ENCODE measurements around the gene TRIM8.

The TRIM8 gene

GRCh38 chr10:102654969-102655368 is 10.7 kb downstream of the TRIM8 start:
- DNase-seq (ENCODE audit: low read depth) = no peak
- no peak for TF ChIP-seq POLR2A (IDR thresholded peaks at IDR 0.05; ENCODE audit: extremely low read depth, insufficient read length)
- no peak for TF ChIP-seq MAX (IDR thresholded peaks at IDR 0.05; ENCODE audit: low read depth, low read length)
- TF ChIP-seq CTCF (IDR thresholded peaks at IDR 0.05; ENCODE audit: low read depth, low read length) = no peak
- TF ChIP-seq MYC (IDR thresholded peaks at IDR 0.05; ENCODE audit: low read depth, low read length) = no peak
- no peak overlapping the region for H3K4me3 ChIP-seq (ENCODE audit: low read depth, low read length)

GRCh38 chr10:102656026-102656425 is 11.7 kb downstream of the TRIM8 start:
- TF ChIP-seq MYC (IDR thresholded peaks at IDR 0.05; ENCODE audit: low read depth, low read length) (no peak), CTCF (IDR thresholded peaks at IDR 0.05; ENCODE audit: low read depth, low read length) (no peak), MAX (IDR thresholded peaks at IDR 0.05; ENCODE audit: low read depth, low read length) (no peak), POLR2A (IDR thresholded peaks at IDR 0.05; ENCODE audit: extremely low read depth, insufficient read length) (no peak)
- no peak for DNase-seq (ENCODE audit: low read depth)
- H3K4me3 ChIP-seq (ENCODE audit: low read depth, low read length) = no peak overlapping the region

- no peak for TF ChIP-seq MAX (IDR thresholded peaks at IDR 0.05; ENCODE audit: low read depth, low read length)
- no peak for TF ChIP-seq CTCF (IDR thresholded peaks at IDR 0.05; ENCODE audit: low read depth, low read length)
- TF ChIP-seq POLR2A (IDR thresholded peaks at IDR 0.05; ENCODE audit: extremely low read depth, insufficient read length) = no peak
These were observed 12.6 kb downstream of the TRIM8 start for GRCh38 chr10:102656791-102657371.

GRCh38 chr10:102657451-102657850 is 13.2 kb downstream of the TRIM8 start:
- no peak overlapping the region for H3K4me3 ChIP-seq (ENCODE audit: low read depth, low read length)
- no peak for TF ChIP-seq CTCF (IDR thresholded peaks at IDR 0.05; ENCODE audit: low read depth, low read length)
- TF ChIP-seq MYC (IDR thresholded peaks at IDR 0.05; ENCODE audit: low read depth, low read length) = no peak
- no peak for TF ChIP-seq MAX (IDR thresholded peaks at IDR 0.05; ENCODE audit: low read depth, low read length)
- TF ChIP-seq POLR2A (IDR thresholded peaks at IDR 0.05; ENCODE audit: extremely low read depth, insufficient read length) = no peak
- no peak for DNase-seq (ENCODE audit: low read depth)

More at GRCh38 chr10:102656791-102657371, 12.6 kb downstream of the TRIM8 start:
- no peak overlapping the region for H3K4me3 ChIP-seq (ENCODE audit: low read depth, low read length)
- DNase-seq (ENCODE audit: low read depth) = no peak

GRCh38 chr10:102657984-102658724 is 13.9 kb downstream of the TRIM8 start:
- no peak for TF ChIP-seq POLR2A (IDR thresholded peaks at IDR 0.05; ENCODE audit: extremely low read depth, insufficient read length)
- TF ChIP-seq MAX (IDR thresholded peaks at IDR 0.05; ENCODE audit: low read depth, low read length) = no peak
- no peak for TF ChIP-seq CTCF (IDR thresholded peaks at IDR 0.05; ENCODE audit: low read depth, low read length)
- no peak for TF ChIP-seq MYC (IDR thresholded peaks at IDR 0.05; ENCODE audit: low read depth, low read length)
- no peak overlapping the region for H3K4me3 ChIP-seq (ENCODE audit: low read depth, low read length)
- no peak for DNase-seq (ENCODE audit: low read depth)

Measured in NB4 (cell line).